ENCODE measurements around the gene UBAP2L. TPM values are rescaled to one million over a fixed set of nuclear protein-coding genes. Genes with fewer than 3 reads are reported as not detected.
A peak's percentile ranks its signal among the peaks of the same experiment; 100 is the strongest.

Gene UBAP2L
- total and polyA plus RNA-seq, 10 of the 15 experiments (the other 5 are each of a cell fraction or from before 2014, with no cell fraction given): 49.9 to 198 (median 152) TPM

DNA sequence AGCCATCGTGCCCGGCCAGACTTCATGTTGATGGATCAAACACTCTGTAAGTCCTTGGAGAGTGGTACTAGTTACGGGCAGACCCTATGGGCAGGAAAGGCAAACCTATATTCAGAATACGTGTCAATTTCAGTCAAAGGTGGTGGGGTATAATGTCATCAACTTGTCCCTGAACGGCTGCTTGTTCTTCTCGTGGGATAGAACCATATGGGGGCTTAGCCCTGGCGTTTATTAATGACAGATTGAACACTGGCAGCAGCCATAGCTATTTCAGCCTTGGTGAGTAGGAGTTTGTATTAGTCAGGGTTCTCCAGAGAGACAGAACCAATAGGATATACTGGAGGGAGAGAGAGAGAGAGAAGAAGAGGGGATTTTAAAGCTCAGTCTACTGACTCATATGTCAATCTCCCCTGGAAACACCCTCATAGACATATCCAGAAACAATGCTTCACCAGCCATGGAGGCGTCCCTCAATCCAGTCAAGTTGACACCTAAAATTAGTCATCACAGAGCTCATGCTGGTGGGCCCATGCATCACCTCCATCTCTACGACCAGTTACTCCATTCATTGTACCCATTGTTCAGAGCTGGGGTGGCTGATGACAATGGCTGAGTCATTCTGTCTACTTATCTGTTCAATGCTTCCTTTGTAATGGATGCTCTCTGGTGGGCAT is 84.0 kb downstream of the UBAP2L start (continued):
- TF ChIP-seq ATF7 (IDR thresholded peaks at IDR 0.05; ENCODE audit: low read depth): no peak
- TF ChIP-seq POLR2AphosphoS2 (IDR thresholded peaks at IDR 0.05; ENCODE audit: low read depth, low read length): no peak
- peak; percentile 14 for TF ChIP-seq RELA (IDR thresholded peaks at IDR 0.05; ENCODE audit: borderline replicate concordance, partially characterized antibody)
- TF ChIP-seq, protein P1, sequence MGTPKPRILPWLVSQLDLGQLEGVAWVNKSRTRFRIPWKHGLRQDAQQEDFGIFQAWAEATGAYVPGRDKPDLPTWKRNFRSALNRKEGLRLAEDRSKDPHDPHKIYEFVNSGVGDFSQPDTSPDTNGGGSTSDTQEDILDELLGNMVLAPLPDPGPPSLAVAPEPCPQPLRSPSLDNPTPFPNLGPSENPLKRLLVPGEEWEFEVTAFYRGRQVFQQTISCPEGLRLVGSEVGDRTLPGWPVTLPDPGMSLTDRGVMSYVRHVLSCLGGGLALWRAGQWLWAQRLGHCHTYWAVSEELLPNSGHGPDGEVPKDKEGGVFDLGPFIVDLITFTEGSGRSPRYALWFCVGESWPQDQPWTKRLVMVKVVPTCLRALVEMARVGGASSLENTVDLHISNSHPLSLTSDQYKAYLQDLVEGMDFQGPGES (IDR thresholded peaks at IDR 0.05): no peak
- TF ChIP-seq PAX5 (IDR thresholded peaks at IDR 0.05; ENCODE audit: borderline replicate concordance, low read depth, low read length): peak; percentile 73
- no peak for TF ChIP-seq SREBF1 (IDR thresholded peaks at IDR 0.05; ENCODE audit: low read length)
- TF ChIP-seq KAT2A (conservative IDR thresholded peaks at IDR 0.05; ENCODE audit: control insufficient read depth, low read depth, low read length): no peak
- TF ChIP-seq SP1 (IDR thresholded peaks at IDR 0.05; ENCODE audit: low read depth, low read length): no peak
- TF ChIP-seq, protein P2, sequence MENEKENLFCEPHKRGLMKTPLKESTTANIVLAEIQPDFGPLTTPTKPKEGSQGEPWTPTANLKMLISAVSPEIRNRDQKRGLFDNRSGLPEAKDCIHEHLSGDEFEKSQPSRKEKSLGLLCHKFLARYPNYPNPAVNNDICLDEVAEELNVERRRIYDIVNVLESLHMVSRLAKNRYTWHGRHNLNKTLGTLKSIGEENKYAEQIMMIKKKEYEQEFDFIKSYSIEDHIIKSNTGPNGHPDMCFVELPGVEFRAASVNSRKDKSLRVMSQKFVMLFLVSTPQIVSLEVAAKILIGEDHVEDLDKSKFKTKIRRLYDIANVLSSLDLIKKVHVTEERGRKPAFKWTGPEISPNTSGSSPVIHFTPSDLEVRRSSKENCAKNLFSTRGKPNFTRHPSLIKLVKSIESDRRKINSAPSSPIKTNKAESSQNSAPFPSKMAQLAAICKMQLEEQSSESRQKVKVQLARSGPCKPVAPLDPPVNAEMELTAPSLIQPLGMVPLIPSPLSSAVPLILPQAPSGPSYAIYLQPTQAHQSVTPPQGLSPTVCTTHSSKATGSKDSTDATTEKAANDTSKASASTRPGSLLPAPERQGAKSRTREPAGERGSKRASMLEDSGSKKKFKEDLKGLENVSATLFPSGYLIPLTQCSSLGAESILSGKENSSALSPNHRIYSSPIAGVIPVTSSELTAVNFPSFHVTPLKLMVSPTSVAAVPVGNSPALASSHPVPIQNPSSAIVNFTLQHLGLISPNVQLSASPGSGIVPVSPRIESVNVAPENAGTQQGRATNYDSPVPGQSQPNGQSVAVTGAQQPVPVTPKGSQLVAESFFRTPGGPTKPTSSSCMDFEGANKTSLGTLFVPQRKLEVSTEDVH (IDR thresholded peaks at IDR 0.05; ENCODE audit: low read depth, partially characterized antibody): no peak
- TF ChIP-seq GATAD2B (conservative IDR thresholded peaks at IDR 0.05; ENCODE audit: low read depth): no peak
- TF ChIP-seq, protein P3, sequence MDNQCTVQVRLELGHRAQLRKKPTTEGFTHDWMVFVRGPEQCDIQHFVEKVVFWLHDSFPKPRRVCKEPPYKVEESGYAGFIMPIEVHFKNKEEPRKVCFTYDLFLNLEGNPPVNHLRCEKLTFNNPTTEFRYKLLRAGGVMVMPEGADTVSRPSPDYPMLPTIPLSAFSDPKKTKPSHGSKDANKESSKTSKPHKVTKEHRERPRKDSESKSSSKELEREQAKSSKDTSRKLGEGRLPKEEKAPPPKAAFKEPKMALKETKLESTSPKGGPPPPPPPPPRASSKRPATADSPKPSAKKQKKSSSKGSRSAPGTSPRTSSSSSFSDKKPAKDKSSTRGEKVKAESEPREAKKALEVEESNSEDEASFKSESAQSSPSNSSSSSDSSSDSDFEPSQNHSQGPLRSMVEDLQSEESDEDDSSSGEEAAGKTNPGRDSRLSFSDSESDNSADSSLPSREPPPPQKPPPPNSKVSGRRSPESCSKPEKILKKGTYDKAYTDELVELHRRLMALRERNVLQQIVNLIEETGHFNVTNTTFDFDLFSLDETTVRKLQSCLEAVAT (IDR thresholded peaks at IDR 0.05): no peak
- TF ChIP-seq, protein P4, sequence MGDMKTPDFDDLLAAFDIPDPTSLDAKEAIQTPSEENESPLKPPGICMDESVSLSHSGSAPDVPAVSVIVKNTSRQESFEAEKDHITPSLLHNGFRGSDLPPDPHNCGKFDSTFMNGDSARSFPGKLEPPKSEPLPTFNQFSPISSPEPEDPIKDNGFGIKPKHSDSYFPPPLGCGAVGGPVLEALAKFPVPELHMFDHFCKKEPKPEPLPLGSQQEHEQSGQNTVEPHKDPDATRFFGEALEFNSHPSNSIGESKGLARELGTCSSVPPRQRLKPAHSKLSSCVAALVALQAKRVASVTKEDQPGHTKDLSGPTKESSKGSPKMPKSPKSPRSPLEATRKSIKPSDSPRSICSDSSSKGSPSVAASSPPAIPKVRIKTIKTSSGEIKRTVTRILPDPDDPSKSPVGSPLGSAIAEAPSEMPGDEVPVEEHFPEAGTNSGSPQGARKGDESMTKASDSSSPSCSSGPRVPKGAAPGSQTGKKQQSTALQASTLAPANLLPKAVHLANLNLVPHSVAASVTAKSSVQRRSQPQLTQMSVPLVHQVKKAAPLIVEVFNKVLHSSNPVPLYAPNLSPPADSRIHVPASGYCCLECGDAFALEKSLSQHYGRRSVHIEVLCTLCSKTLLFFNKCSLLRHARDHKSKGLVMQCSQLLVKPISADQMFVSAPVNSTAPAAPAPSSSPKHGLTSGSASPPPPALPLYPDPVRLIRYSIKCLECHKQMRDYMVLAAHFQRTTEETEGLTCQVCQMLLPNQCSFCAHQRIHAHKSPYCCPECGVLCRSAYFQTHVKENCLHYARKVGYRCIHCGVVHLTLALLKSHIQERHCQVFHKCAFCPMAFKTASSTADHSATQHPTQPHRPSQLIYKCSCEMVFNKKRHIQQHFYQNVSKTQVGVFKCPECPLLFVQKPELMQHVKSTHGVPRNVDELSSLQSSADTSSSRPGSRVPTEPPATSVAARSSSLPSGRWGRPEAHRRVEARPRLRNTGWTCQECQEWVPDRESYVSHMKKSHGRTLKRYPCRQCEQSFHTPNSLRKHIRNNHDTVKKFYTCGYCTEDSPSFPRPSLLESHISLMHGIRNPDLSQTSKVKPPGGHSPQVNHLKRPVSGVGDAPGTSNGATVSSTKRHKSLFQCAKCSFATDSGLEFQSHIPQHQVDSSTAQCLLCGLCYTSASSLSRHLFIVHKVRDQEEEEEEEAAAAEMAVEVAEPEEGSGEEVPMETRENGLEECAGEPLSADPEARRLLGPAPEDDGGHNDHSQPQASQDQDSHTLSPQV (IDR thresholded peaks at IDR 0.05): no peak
- TF ChIP-seq MEF2A (IDR thresholded peaks at IDR 0.05; ENCODE audit: insufficient read depth, low read depth, low read length): no peak
- peak; percentile 96 for TF ChIP-seq JUNB (IDR thresholded peaks at IDR 0.05)
- no peak for TF ChIP-seq IKZF1 (conservative IDR thresholded peaks at IDR 0.05)
- no peak for TF ChIP-seq MXI1 (IDR thresholded peaks at IDR 0.05; ENCODE audit: low read depth, low read length)
- TF ChIP-seq MEF2B (IDR thresholded peaks at IDR 0.05; ENCODE audit: partially characterized antibody, poor library complexity, severe bottlenecking): no peak
- peak; percentile 27; the same call in 1 of the 2 replicates for TF ChIP-seq ZBED1 (IDR thresholded peaks at IDR 0.05; ENCODE audit: borderline replicate concordance)
